M059J (cell line): ENCODE results near the gene PRKCD. TPM values are rescaled to one million over a fixed set of nuclear protein-coding genes. Genes with fewer than 3 reads are reported as not detected.

Experiments
- DNase-seq: peaks from one replicate; pipeline ENCODE4 v3.0.0-alpha.2; 2012; ENCODE audit warnings: low read depth
- total RNA-seq: library from RNA; depleted of rRNA; stranded (reverse); fragments of >200 nt; shearing (Covaris generic); gene quantifications from 2 replicates; pipeline ENCODE4 v1.2.3, GENCODE V29; 2014

Gene PRKCD
- total RNA-seq, 1 experiment from 2014 or later = 1.5 TPM

- DNase-seq = no peak
Measured at GRCh38 chr3:53170325-53171063, 9.5 kb downstream of the PRKCD start.

GRCh38 chr3:53171064-53171418 is 10.0 kb downstream of the PRKCD start:
- no peak for DNase-seq

GRCh38 chr3:53171827-53172505 is 11.0 kb downstream of the PRKCD start:
- no peak for DNase-seq

- DNase-seq = no peak
Measured at GRCh38 chr3:53173107-53173506, 12.1 kb downstream of the PRKCD start.

GRCh38 chr3:53174346-53175250 is 13.6 kb downstream of the PRKCD start:
- DNase-seq = no peak

GRCh38 chr3:53175613-53176540 is 14.9 kb downstream of the PRKCD start:
- DNase-seq = no peak

- DNase-seq = no peak
Measured at GRCh38 chr3:53178246-53178645, 17.2 kb downstream of the PRKCD start.

GRCh38 chr3:53179580-53179979 is 18.6 kb downstream of the PRKCD start:
- no peak for DNase-seq

- no peak for DNase-seq
Measured at GRCh38 chr3:53180305-53181023, 19.5 kb downstream of the PRKCD start.

- no peak for DNase-seq
Measured at GRCh38 chr3:53181024-53181371, 20.0 kb downstream of the PRKCD start.

GRCh38 chr3:53181528-53181927 is 20.5 kb downstream of the PRKCD start:
- no peak for DNase-seq

- no peak for DNase-seq
Measured at GRCh38 chr3:53182764-53183355, 21.9 kb downstream of the PRKCD start.

GRCh38 chr3:53183514-53183913 is 22.5 kb downstream of the PRKCD start:
- DNase-seq = no peak

GRCh38 chr3:53184701-53185100 is 23.7 kb downstream of the PRKCD start:
- DNase-seq = no peak

GRCh38 chr3:53185761-53186465 is 24.9 kb downstream of the PRKCD start:
- no peak for DNase-seq

GRCh38 chr3:53186726-53187125 is 25.7 kb downstream of the PRKCD start:
- DNase-seq = no peak

- DNase-seq = peak; percentile 15
Measured at GRCh38 chr3:53187430-53187829, 26.4 kb downstream of the PRKCD start.

- DNase-seq = no peak
Measured at GRCh38 chr3:53188136-53188685, 27.2 kb downstream of the PRKCD start.

- no peak for DNase-seq
Measured at GRCh38 chr3:53188720-53189119, 27.7 kb downstream of the PRKCD start.
